WTC11 (cell line): ENCODE data around the gene ALG11. TPM values are rescaled to one million over a fixed set of nuclear protein-coding genes. Genes with fewer than 3 reads are reported as not detected.

Source experiments
- ATAC-seq: fragments of 200-7000 bp; cut with Tn5 transposase; 2 replicates; pipeline ENCODE4 v1.10.0; 2021; ENCODE audit warnings: mild to moderate bottlenecking, moderate library complexity
- CTCF ChIA-PET: fragments of 300-600 bp; sonication (Branson Sonifier 250); formaldehyde crosslinking; loops from one replicate; lab custom pipeline; 2021; ENCODE audit warnings: antibody characterized with exemption; lab: Charles Lee
- POLR2A ChIA-PET: fragments of 350-600 bp; sonication (Branson Sonifier 250); formaldehyde crosslinking; loops from one replicate; lab custom pipeline; 2021; ENCODE audit warnings: antibody characterized with exemption; lab: Charles Lee
- DNase-seq: peaks from one replicate; pipeline ENCODE4 v3.0.0; 2021; ENCODE audit warnings: low spot score
- H3K27ac Mint-ChIP-seq: 2 replicates; pipeline ENCODE4 v1.8.0; 2021; ENCODE audit warnings: mixed read lengths
- H3K27me3 Mint-ChIP-seq: 2 replicates; pipeline ENCODE4 v1.8.0; 2021; ENCODE audit warnings: low read depth, mild to moderate bottlenecking, moderate library complexity, mixed read lengths
- H3K36me3 Mint-ChIP-seq: 2 replicates; pipeline ENCODE4 v1.8.0; 2021; ENCODE audit warnings: mixed read lengths
- H3K4me1 Mint-ChIP-seq: 2 replicates; pipeline ENCODE4 v1.8.0; 2022; ENCODE audit warnings: mixed read lengths
- H3K4me3 Mint-ChIP-seq: 2 replicates; pipeline ENCODE4 v1.8.0; 2021; ENCODE audit warnings: mild to moderate bottlenecking, moderate library complexity, mixed read lengths
- H3K9me3 Mint-ChIP-seq: 2 replicates; pipeline ENCODE4 v1.8.0; 2021; ENCODE audit warnings: mixed read lengths
- AR ChIP-seq: fragments of 250-450 bp; sonication (Bioruptor Pico); IDR thresholded peaks from 2 replicates; pipeline ENCODE4 v1.9.0; 2021; ENCODE audit warnings: mild to moderate bottlenecking
- ATF1 ChIP-seq: sonication (generic); formaldehyde crosslinking; IDR thresholded peaks from 2 replicates; pipeline ENCODE4 v1.8.1; 2023; ENCODE audit warnings: mild to moderate bottlenecking, moderate library complexity, missing genetic modification reagents
- CREB1 ChIP-seq: sonication (generic); formaldehyde crosslinking; IDR thresholded peaks from 2 replicates; pipeline ENCODE4 v1.8.0; 2023; ENCODE audit warnings: mild to moderate bottlenecking, missing genetic modification reagents
- EMX1 ChIP-seq: fragments of 250-450 bp; sonication (Bioruptor Pico); IDR thresholded peaks from 2 replicates; pipeline ENCODE4 v1.8.0; 2021; ENCODE audit warnings: mild to moderate bottlenecking
- FOXP1 ChIP-seq: sonication (generic); formaldehyde crosslinking; IDR thresholded peaks from 2 replicates; pipeline ENCODE4 v1.8.0; 2022; ENCODE audit warnings: missing genetic modification reagents, mild to moderate bottlenecking, moderate library complexity, borderline replicate concordance
- IRF2 ChIP-seq: sonication (generic); formaldehyde crosslinking; IDR thresholded peaks from 2 replicates; pipeline ENCODE4 v1.8.0; 2022; ENCODE audit warnings: low read depth, missing genetic modification reagents, borderline replicate concordance
- KAT7 ChIP-seq: sonication (generic); formaldehyde crosslinking; IDR thresholded peaks from 2 replicates; pipeline ENCODE4 v1.8.1; 2023; ENCODE audit warnings: missing genetic modification reagents, mild to moderate bottlenecking, borderline replicate concordance
- MLX ChIP-seq: sonication (generic); formaldehyde crosslinking; IDR thresholded peaks from 2 replicates; pipeline ENCODE4 v1.8.1; 2023; ENCODE audit warnings: mild to moderate bottlenecking, missing genetic modification reagents, moderate library complexity
- TP53 ChIP-seq: sonication (generic); formaldehyde crosslinking; IDR thresholded peaks from 2 replicates; pipeline ENCODE4 v1.8.1; 2023; ENCODE audit warnings: mild to moderate bottlenecking, missing genetic modification reagents
- USF2 ChIP-seq: sonication (generic); formaldehyde crosslinking; IDR thresholded peaks from 2 replicates; pipeline ENCODE4 v1.8.1; 2023; ENCODE audit warnings: mild to moderate bottlenecking, missing genetic modification reagents, moderate library complexity
- ZNF219 ChIP-seq: sonication (generic); formaldehyde crosslinking; IDR thresholded peaks from 2 replicates; pipeline ENCODE4 v1.8.0; 2023; ENCODE audit warnings: missing genetic modification reagents, mild to moderate bottlenecking, borderline replicate concordance
- ZNF317 ChIP-seq: sonication (generic); formaldehyde crosslinking; IDR thresholded peaks from 2 replicates; pipeline ENCODE4 v1.8.1; 2023; ENCODE audit warnings: low read depth, mild to moderate bottlenecking, moderate library complexity, missing genetic modification reagents, borderline replicate concordance
- ZSCAN18 ChIP-seq: fragments of 250-450 bp; sonication (Bioruptor Pico); IDR thresholded peaks from 2 replicates; pipeline ENCODE4 v2.1.2; 2022; ENCODE audit warnings: mild to moderate bottlenecking, moderate library complexity
- total RNA-seq: library from RNA; stranded (reverse); gene quantifications from 3 replicates; pipeline ENCODE4 v1.2.3, GENCODE V29; 2021
- TF ChIP-seq, protein P1 (sequence below): sonication (generic); formaldehyde crosslinking; IDR thresholded peaks from 2 replicates; pipeline ENCODE4 v1.8.0; 2022; ENCODE audit warnings: mild to moderate bottlenecking, missing genetic modification reagents
- TF ChIP-seq, protein P2 (sequence below): sonication (generic); formaldehyde crosslinking; IDR thresholded peaks from 2 replicates; pipeline ENCODE4 v1.8.1; 2022; ENCODE audit warnings: low read depth, missing genetic modification reagents, borderline replicate concordance
- TF ChIP-seq, protein P3 (sequence below): fragments of 250-450 bp; sonication (Bioruptor Pico); conservative IDR thresholded peaks from 2 replicates; pipeline ENCODE4 v1.9.0; 2021; ENCODE audit warnings: mild to moderate bottlenecking
- TF ChIP-seq, protein P4 (sequence below): sonication (generic); formaldehyde crosslinking; IDR thresholded peaks from 2 replicates; pipeline ENCODE4 v1.8.1; 2023; ENCODE audit warnings: mild to moderate bottlenecking, missing genetic modification reagents, borderline replicate concordance

Gene ALG11
- total RNA-seq, 1 experiment from 2014 or later = 40.6 TPM

GRCh38 chr13:51998723-51999509 lies 13.3 kb upstream of the ALG11 start (continued):
- TF ChIP-seq, protein P1, sequence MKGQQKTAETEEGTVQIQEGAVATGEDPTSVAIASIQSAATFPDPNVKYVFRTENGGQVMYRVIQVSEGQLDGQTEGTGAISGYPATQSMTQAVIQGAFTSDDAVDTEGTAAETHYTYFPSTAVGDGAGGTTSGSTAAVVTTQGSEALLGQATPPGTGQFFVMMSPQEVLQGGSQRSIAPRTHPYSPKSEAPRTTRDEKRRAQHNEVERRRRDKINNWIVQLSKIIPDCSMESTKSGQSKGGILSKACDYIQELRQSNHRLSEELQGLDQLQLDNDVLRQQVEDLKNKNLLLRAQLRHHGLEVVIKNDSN (CRISPR knock-in tag) = no peak
- no peak for TF ChIP-seq ZSCAN18 (CRISPR knock-in tag)
- no peak for TF ChIP-seq ATF1 (CRISPR knock-in tag)
- no peak for TF ChIP-seq IRF2 (CRISPR knock-in tag)
- no peak for TF ChIP-seq ZNF219 (CRISPR knock-in tag)
- TF ChIP-seq, protein P2, sequence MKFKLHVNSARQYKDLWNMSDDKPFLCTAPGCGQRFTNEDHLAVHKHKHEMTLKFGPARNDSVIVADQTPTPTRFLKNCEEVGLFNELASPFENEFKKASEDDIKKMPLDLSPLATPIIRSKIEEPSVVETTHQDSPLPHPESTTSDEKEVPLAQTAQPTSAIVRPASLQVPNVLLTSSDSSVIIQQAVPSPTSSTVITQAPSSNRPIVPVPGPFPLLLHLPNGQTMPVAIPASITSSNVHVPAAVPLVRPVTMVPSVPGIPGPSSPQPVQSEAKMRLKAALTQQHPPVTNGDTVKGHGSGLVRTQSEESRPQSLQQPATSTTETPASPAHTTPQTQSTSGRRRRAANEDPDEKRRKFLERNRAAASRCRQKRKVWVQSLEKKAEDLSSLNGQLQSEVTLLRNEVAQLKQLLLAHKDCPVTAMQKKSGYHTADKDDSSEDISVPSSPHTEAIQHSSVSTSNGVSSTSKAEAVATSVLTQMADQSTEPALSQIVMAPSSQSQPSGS (CRISPR knock-in tag) = no peak
- TF ChIP-seq, protein P3, sequence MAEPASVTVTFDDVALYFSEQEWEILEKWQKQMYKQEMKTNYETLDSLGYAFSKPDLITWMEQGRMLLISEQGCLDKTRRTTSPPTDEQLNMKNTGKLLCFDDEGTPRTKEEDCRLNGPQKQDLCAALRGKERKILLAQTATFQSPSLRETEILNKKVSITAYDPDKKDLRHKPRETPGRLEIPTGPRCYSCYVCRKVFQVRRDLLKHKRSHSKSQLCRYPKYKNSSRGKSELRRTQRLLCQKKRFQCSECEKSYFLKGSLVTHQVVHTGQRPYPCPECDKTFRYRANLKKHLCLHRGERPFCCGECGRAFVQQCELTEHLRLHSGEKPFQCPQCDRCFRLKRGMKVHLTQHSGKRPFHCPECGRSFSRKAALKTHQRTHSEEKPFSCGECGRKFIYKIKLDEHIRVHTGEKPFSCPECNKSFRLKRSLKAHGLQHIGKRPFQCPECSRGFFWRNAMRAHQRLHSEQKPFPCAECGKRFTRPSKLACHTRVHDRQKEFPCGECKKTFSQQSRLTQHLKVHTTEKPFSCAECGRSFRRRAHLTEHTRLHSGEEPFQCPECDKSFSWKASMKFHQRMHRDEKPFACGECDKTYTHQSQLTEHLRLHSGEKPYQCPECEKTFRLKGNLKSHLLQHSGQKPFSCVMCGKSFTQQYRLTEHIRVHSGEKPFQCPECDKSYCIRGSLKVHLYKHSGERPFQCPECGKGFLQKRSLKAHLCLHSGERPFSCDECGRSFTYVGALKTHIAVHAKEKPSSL = no peak
- no peak for TF ChIP-seq KAT7 (CRISPR knock-in tag)

- ChIA-PET POLR2A (interaction anchor here (0.8 kb wide), 1 partner anchor 86 kb away, joined by 3 read pairs; no protein-coding TSS in a partner anchor), CTCF (interaction anchor here (0.5 to 5.4 kb wide), 4 partner anchors 22 to 129 kb away, joined by 3 to 36 read pairs (median 6); partner anchors contain the start of gene NEK5)
- Mint-ChIP-seq H3K9me3 (no peaks in the 10 kb centered on the region), H3K27ac (no peak overlapping the region), H3K27me3 (no peaks in the 10 kb centered on the region; the same call in 1 of the 2 replicates), H3K4me1 (peaks cover 68% of the 10 kb centered on the region), H3K36me3 (no peaks in the 10 kb centered on the region), H3K4me3 (no peak overlapping the region)
- no peak for DNase-seq
- no peak for ATAC-seq
- TF ChIP-seq EMX1 (CRISPR knock-in tag) = no peak
- TF ChIP-seq TP53 (CRISPR knock-in tag) = no peak
- no peak for TF ChIP-seq AR
- TF ChIP-seq ZNF317 (CRISPR knock-in tag) = no peak
- no peak for TF ChIP-seq FOXP1 (CRISPR knock-in tag)
- TF ChIP-seq MLX = no peak
- no peak for TF ChIP-seq USF2 (CRISPR knock-in tag)
- no peak for TF ChIP-seq ZSCAN18 (CRISPR knock-in tag)
- no peak for TF ChIP-seq ZNF219 (CRISPR knock-in tag)
- TF ChIP-seq, protein P4, sequence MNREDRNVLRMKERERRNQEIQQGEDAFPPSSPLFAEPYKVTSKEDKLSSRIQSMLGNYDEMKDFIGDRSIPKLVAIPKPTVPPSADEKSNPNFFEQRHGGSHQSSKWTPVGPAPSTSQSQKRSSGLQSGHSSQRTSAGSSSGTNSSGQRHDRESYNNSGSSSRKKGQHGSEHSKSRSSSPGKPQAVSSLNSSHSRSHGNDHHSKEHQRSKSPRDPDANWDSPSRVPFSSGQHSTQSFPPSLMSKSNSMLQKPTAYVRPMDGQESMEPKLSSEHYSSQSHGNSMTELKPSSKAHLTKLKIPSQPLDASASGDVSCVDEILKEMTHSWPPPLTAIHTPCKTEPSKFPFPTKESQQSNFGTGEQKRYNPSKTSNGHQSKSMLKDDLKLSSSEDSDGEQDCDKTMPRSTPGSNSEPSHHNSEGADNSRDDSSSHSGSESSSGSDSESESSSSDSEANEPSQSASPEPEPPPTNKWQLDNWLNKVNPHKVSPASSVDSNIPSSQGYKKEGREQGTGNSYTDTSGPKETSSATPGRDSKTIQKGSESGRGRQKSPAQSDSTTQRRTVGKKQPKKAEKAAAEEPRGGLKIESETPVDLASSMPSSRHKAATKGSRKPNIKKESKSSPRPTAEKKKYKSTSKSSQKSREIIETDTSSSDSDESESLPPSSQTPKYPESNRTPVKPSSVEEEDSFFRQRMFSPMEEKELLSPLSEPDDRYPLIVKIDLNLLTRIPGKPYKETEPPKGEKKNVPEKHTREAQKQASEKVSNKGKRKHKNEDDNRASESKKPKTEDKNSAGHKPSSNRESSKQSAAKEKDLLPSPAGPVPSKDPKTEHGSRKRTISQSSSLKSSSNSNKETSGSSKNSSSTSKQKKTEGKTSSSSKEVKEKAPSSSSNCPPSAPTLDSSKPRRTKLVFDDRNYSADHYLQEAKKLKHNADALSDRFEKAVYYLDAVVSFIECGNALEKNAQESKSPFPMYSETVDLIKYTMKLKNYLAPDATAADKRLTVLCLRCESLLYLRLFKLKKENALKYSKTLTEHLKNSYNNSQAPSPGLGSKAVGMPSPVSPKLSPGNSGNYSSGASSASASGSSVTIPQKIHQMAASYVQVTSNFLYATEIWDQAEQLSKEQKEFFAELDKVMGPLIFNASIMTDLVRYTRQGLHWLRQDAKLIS (CRISPR knock-in tag) = no peak
- TF ChIP-seq CREB1 = no peak
These were observed 12.7 kb upstream of the ALG11 start for GRCh38 chr13:51999510-51999911.
